Thoracic aorta (tissue), 2 donors: Measurements from ENCODE around the gene SAMD5. TPM values are rescaled to one million over a fixed set of nuclear protein-coding genes. Genes with fewer than 3 reads are reported as not detected.

Experiments used
- ATAC-seq: fragments of 150-250 bp; one replicate; pipeline ENCODE4 v1.8.0; 2017; ENCODE audit warnings: low read depth; ENCODE audit not compliant: insufficient number of reproducible peaks, low FRiP score
- DNase-seq: peaks from one replicate; pipeline ENCODE4 v3.0.0-alpha.2; 2020; ENCODE audit warnings: low spot score
- H3K27ac ChIP-seq, 2 donors: fragments of 200-600 bp; sonication (generic); 1 replicate in 1 of 2; 2 replicates in 1 of 2; pipeline ENCODE4 v1.5.1; 2016; ENCODE audit warnings: mild to moderate bottlenecking in 2 of 2, moderate library complexity in 2 of 2
- H3K27me3 ChIP-seq: fragments of 200-600 bp; sonication (generic); replicated peaks from 2 replicates; pipeline ENCODE4 v1.6.0; 2016; ENCODE audit warnings: mild to moderate bottlenecking; ENCODE audit not compliant: insufficient read depth
- H3K36me3 ChIP-seq: fragments of 200-600 bp; sonication (generic); one replicate; pipeline ENCODE4 v1.5.1; 2016
- H3K4me1 ChIP-seq, 2 donors: fragments of 200-600 bp; sonication (generic); 1 replicate in 1 of 2; 2 replicates in 1 of 2; pipeline versions ENCODE4 v1.5.1 to v1.6.0; 2016; ENCODE audit warnings: low read depth in 2 of 2, mild to moderate bottlenecking in 1 of 2; ENCODE audit not compliant: control insufficient read depth in 1 of 2
- H3K4me3 ChIP-seq: fragments of 200-600 bp; sonication (generic); 2 replicates; pipeline ENCODE4 v1.5.1; 2016; ENCODE audit warnings: mild to moderate bottlenecking
- H3K9me3 ChIP-seq: fragments of 200-600 bp; sonication (generic); 2 replicates; pipeline ENCODE4 v1.5.1; 2016
- CTCF ChIP-seq: fragments of 200-600 bp; sonication (generic); IDR thresholded peaks from one replicate; pipeline ENCODE4 v1.5.1; 2019; ENCODE audit warnings: antibody characterized with exemption
- total RNA-seq, 2 donors: library from RNA; depleted of rRNA; stranded (reverse); fragments of >200 nt; gene quantifications; one replicate each; pipeline versions ENCODE4 v1.1.0 to v1.2.3, GENCODE V29; 2016

Gene SAMD5
- total RNA-seq, 2 donors from 2014 or later: 1.6 to 4.7 TPM

GRCh38 chr6:147510929-147511590 lies 2.6 kb downstream of the SAMD5 start:
- H3K4me1 ChIP-seq: peaks cover 15 to 34% of the 10 kb centered on the region in 2 donors
- H3K4me3 ChIP-seq: no peak overlapping the region
- H3K27me3 ChIP-seq: no peaks in the 10 kb centered on the region
- no peak for DNase-seq
- no peak for TF ChIP-seq CTCF
- ATAC-seq: no peak
- H3K36me3 ChIP-seq: no peaks in the 10 kb centered on the region
- no peaks in the 10 kb centered on the region for H3K9me3 ChIP-seq
- no peak overlapping the region for H3K27ac ChIP-seq

GRCh38 chr6:147514831-147515230 lies 6.3 kb downstream of the SAMD5 start:
- Histone ChIP-seq H3K4me3 (no peak overlapping the region), H3K27ac (no peak overlapping the region), H3K36me3 (no peaks in the 10 kb centered on the region), H3K27me3 (no peaks in the 10 kb centered on the region), H3K4me1 (peaks cover 0 to 28% of the 10 kb centered on the region in 2 donors), H3K9me3 (no peaks in the 10 kb centered on the region)
- no peak for TF ChIP-seq CTCF
- no peak for DNase-seq
- no peak for ATAC-seq

- DNase-seq (no peak), ATAC-seq (no peak)
- Histone ChIP-seq H3K27me3 (no peaks in the 10 kb centered on the region), H3K36me3 (no peaks in the 10 kb centered on the region), H3K4me1 (peaks cover 0 to 23% of the 10 kb centered on the region in 2 donors), H3K9me3 (no peaks in the 10 kb centered on the region), H3K4me3 (no peak overlapping the region), H3K27ac (no peak overlapping the region)
- TF ChIP-seq CTCF: no peak
Measured at GRCh38 chr6:147515327-147515726, 6.8 kb downstream of the SAMD5 start.

- Histone ChIP-seq H3K9me3 (no peaks in the 10 kb centered on the region), H3K27me3 (no peaks in the 10 kb centered on the region), H3K36me3 (no peaks in the 10 kb centered on the region), H3K4me3 (no peak overlapping the region), H3K4me1 (no peaks in the 10 kb centered on the region), H3K27ac (no peak overlapping the region)
- DNase-seq (no peak), ATAC-seq (no peak)
- no peak for TF ChIP-seq CTCF
Measured at GRCh38 chr6:147522597-147522996, 14.1 kb downstream of the SAMD5 start.

- H3K4me1 ChIP-seq: no peaks in the 10 kb centered on the region
- no peaks in the 10 kb centered on the region for H3K27me3 ChIP-seq
- H3K4me3 ChIP-seq: no peak overlapping the region
- no peaks in the 10 kb centered on the region for H3K9me3 ChIP-seq
- ATAC-seq (no peak), DNase-seq (no peak)
- TF ChIP-seq CTCF: no peak
- H3K27ac ChIP-seq: no peak overlapping the region
- no peaks in the 10 kb centered on the region for H3K36me3 ChIP-seq
Measured at GRCh38 chr6:147525519-147526209, 17.2 kb downstream of the SAMD5 start.
